Thyroid gland (tissue), 4 donors: ENCODE results near the gene IQSEC1. TPM values are rescaled to one million over a fixed set of nuclear protein-coding genes. Genes with fewer than 3 reads are reported as not detected.

Source experiments
- DNase-seq, 2 donors: peaks; one replicate each; pipeline ENCODE4 v3.0.0-alpha.2; 2019
- H3K27ac ChIP-seq, 3 donors: fragments of 200-600 bp; sonication (generic); 1 replicate in 2 of 3; 2 replicates in 1 of 3; pipeline ENCODE4 v1.5.1; 2016 to 2019; ENCODE audit warnings: mild to moderate bottlenecking in 1 of 3, moderate library complexity in 1 of 3
- H3K27me3 ChIP-seq: fragments of 200-600 bp; sonication (generic); one replicate; pipeline ENCODE4 v1.5.1; 2019
- H3K36me3 ChIP-seq, 2 donors: fragments of 200-600 bp; sonication (generic); one replicate each; pipeline ENCODE4 v1.5.1; 2016 to 2019
- H3K4me1 ChIP-seq, 2 donors: fragments of 200-600 bp; sonication (generic); one replicate each; pipeline ENCODE4 v1.5.1; 2017 to 2019
- H3K4me3 ChIP-seq, 3 donors: fragments of 200-600 bp; sonication (generic); replicated peaks in 1 of 3; 1 replicate in 2 of 3; 2 replicates in 1 of 3; pipeline ENCODE4 v1.5.1; 2016; ENCODE audit warnings: mild to moderate bottlenecking in 1 of 3
- H3K9me3 ChIP-seq: fragments of 200-600 bp; sonication (generic); one replicate; pipeline ENCODE4 v1.5.1; 2017
- CTCF ChIP-seq, 6 experiments: fragments of 200-600 bp in 3 of 6; fragments of 450-650 bp in 3 of 6; sonication (generic) in 3 of 6; IDR thresholded peaks; one replicate each; pipeline ENCODE4 v1.5.1; 2016 to 2019; ENCODE audit warnings: antibody characterized with exemption in 6 of 6, mild to moderate bottlenecking in 2 of 6, inconsistent platforms in 1 of 6, moderate library complexity in 1 of 6
- POLR2A ChIP-seq, 2 donors: fragments of 450-650 bp; IDR thresholded peaks; one replicate each; pipeline ENCODE4 v1.6.1; 2017; ENCODE audit warnings: antibody characterized with exemption in 2 of 2, mild to moderate bottlenecking in 2 of 2, moderate library complexity in 1 of 2
- WGBS, 2 donors: methylation state at CpG; one replicate each; pipeline ENCODE4 v1.1.5; 2017; 5-methylcytosine and 5-hydroxymethylcytosine counted together
- intact Hi-C: fragments of 100-400 bp; cut with DNase I; formaldehyde crosslinking; loops from one replicate; pipeline ENCODE4 v1.15.1; 2023
- total RNA-seq, 4 donors: library from RNA; depleted of rRNA; stranded (reverse); fragments of >200 nt; gene quantifications; one replicate each; pipeline ENCODE4 v1.2.3, GENCODE V29; 2016

IQSEC1 gene
- total RNA-seq, 4 donors from 2014 or later: 37.1 to 48.3 (median 38.9) TPM

DNA sequence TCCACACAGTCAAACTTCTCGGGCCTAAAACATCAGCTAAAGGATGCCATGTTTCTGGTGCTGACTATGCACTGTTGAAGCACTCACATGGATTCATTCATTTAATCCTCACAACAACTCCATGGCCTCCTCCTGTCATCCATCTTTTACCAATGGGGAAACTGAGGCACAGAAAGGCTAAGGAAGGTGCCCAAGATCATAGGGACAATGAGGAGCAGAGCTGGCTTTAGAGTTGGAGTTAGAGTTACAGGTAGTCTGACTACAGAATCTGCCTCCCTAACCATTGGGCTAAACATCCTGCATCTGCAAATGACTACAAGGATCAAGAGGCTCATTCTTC lies 111.6 kb downstream of the IQSEC1 start:
- Histone ChIP-seq H3K36me3 (no peaks in the 10 kb centered on the region), H3K27me3 (no peaks in the 10 kb centered on the region), H3K4me3 (no peak overlapping the region), H3K4me1 (peaks cover 25 to 64% of the 10 kb centered on the region in 2 donors), H3K9me3 (no peaks in the 10 kb centered on the region), H3K27ac (no peak overlapping the region)
- TF ChIP-seq CTCF (IDR thresholded peaks at IDR 0.05) (no peak), POLR2A (IDR thresholded peaks at IDR 0.05) (no peak)
- intact Hi-C loops: no loop called here
- DNase-seq: no peak
- WGBS, 2 donors: 88 to 100% methylated on average over 1 of the region's 1 CpG

- DNase-seq: no peak
- Histone ChIP-seq H3K27ac (peak overlapping the region in 1 of 3 donors; percentile 46), H3K36me3 (no peaks in the 10 kb centered on the region), H3K4me3 (no peak overlapping the region), H3K27me3 (no peaks in the 10 kb centered on the region), H3K4me1 (peaks cover 20 to 63% of the 10 kb centered on the region in 2 donors), H3K9me3 (no peaks in the 10 kb centered on the region)
- no peak for TF ChIP-seq CTCF (IDR thresholded peaks at IDR 0.05)
- no peak for TF ChIP-seq POLR2A (IDR thresholded peaks at IDR 0.05)
- intact Hi-C loops: no loop called here
- 86 to 88% methylated on average over 4 of the region's 4 CpGs for WGBS, 2 donors
Observed at GRCh38 chr3:12961007-12961696, 112.1 kb downstream of the IQSEC1 start.

DNA sequence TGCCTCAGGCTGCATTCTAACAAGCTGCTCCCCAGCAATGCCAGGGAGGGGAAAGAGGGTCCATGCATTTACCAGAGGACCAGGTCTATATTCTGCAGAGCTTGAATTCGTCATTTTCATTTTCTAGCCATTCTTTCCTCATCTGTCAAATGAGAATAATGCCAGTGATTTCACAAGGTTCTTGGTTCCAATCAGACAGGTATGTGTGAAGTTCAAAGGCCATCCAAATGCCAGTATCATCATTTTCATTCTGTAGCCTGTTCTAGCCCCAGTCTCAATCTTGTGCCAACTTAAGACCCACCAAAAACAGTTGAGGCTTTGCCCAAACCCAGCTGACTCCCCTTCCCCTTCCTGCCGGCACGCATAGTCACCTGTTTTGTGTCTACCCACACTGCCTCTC lies 112.7 kb downstream of the IQSEC1 start:
- Histone ChIP-seq H3K27me3 (no peaks in the 10 kb centered on the region), H3K4me1 (peaks cover 22 to 63% of the 10 kb centered on the region in 2 donors), H3K9me3 (no peaks in the 10 kb centered on the region), H3K27ac (peak overlapping the region in 1 of 3 donors; percentile 46), H3K36me3 (no peaks in the 10 kb centered on the region), H3K4me3 (no peak overlapping the region)
- intact Hi-C loops: no loop called here
- WGBS, 2 donors: 87 to 94% methylated on average over 3 of the region's 3 CpGs
- no peak for DNase-seq
- TF ChIP-seq POLR2A (IDR thresholded peaks at IDR 0.05) (no peak), CTCF (IDR thresholded peaks at IDR 0.05) (no peak)

DNA sequence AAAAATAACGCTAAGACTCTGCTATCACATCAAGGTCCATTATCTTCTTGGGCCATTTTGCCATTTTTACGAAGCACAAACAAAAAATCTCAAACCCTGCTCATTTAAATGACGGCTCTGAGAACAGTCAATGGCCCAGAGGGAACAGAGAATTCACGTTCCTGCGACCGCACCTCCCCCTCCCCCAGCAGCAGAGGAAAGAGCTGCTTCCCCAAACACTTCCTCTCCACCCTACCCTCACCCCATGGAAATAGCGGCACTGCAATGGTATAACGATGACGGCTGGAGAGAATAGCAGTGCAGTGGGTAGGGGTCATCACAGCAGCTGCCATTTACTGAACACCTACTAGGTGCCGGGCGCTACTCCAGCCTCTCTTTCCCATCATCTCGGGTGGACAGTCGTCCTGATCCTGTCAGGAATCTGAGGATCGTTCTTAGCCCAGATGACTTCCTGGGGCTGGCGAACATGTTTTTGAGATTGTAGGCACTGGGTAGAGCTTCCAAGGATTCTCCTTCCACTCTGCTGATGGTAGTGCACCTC lies 113.3 kb downstream of the IQSEC1 start:
- H3K27me3 ChIP-seq: no peaks in the 10 kb centered on the region
- intact Hi-C loops: no loop called here
- DNase-seq: no peak
- H3K27ac ChIP-seq: peak overlapping the region in 2 of 3 donors; percentile 33 to 56
- H3K36me3 ChIP-seq: no peaks in the 10 kb centered on the region
- 67 to 75% methylated on average over 15 of the region's 15 CpGs for WGBS, 2 donors
- H3K4me1 ChIP-seq: peaks cover 22 to 63% of the 10 kb centered on the region in 2 donors
- H3K9me3 ChIP-seq: no peaks in the 10 kb centered on the region
- no peak overlapping the region for H3K4me3 ChIP-seq
- no peak for TF ChIP-seq POLR2A (IDR thresholded peaks at IDR 0.05)
- no peak for TF ChIP-seq CTCF (IDR thresholded peaks at IDR 0.05)

DNA sequence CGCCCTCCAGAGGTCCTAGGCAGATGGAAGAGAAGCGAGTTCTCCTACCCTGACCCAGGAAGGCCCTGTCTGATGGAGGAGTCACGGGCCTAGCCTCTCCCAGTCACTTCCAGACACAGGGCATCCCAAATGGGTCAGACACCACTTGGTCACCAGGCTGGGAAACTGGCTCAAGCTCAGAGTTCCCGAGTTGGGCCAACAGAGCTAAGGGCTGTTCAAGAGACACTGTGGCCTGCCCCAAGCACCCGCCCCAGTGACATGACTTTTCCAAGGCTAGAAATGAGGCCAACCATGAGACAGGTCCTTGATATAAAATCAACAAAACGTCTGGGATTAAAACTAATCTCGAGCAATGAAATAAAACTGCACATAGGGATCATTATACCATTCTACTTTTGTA lies 113.8 kb downstream of the IQSEC1 start:
- peaks cover 22 to 63% of the 10 kb centered on the region in 2 donors for H3K4me1 ChIP-seq
- TF ChIP-seq CTCF (IDR thresholded peaks at IDR 0.05): no peak
- TF ChIP-seq POLR2A (IDR thresholded peaks at IDR 0.05): no peak
- H3K27ac ChIP-seq: peak overlapping the region in 2 of 3 donors; percentile 21 to 56
- H3K27me3 ChIP-seq: no peaks in the 10 kb centered on the region
- no peaks in the 10 kb centered on the region for H3K36me3 ChIP-seq
- 61 to 76% methylated on average over 5 to 7 of the region's 7 CpGs for WGBS, 2 donors
- intact Hi-C loops: no loop called here
- no peaks in the 10 kb centered on the region for H3K9me3 ChIP-seq
- no peak for DNase-seq
- H3K4me3 ChIP-seq: no peak overlapping the region
